Left colon (tissue), 2 donors: Measurements from ENCODE around the gene PATE3. TPM values are rescaled to one million over a fixed set of nuclear protein-coding genes. Genes with fewer than 3 reads are reported as not detected.

Source experiments
- ATAC-seq: fragments of 200-7000 bp; cut with Tn5 transposase; one replicate; pipeline ENCODE4 v1.9.1; 2020; ENCODE audit warnings: mild to moderate bottlenecking, moderate library complexity
- DNase-seq, 2 donors: peaks; one replicate each; pipeline ENCODE4 v3.0.0-alpha.2; 2020
- intact Hi-C, 2 donors: fragments of 100-400 bp; cut with DNase I in 1 of 2; cut with micrococcal nuclease in 1 of 2; formaldehyde crosslinking; loops; one replicate each; pipeline versions ENCODE4 v1.11.2 to v1.14.0; 2022; cut with DNase I, micrococcal nuclease
- long read RNA-seq: library from polyadenylated mRNA; unstranded; transcript quantifications from one replicate; pipeline ENCODE4 v2.0.0, GENCODE V29; 2021
- total RNA-seq, 2 donors: library from RNA; stranded (reverse); fragmentation: NEBNext Ultra II Directional; extraction: Animal tissue kit (Norgen Biotek cat#: 25700); gene quantifications; one replicate each; pipeline ENCODE4 v1.2.1, GENCODE V29; 2021
- donor health status: DM: no; HTN: no; CAD: no.
- donor health status: DM: yes; HTN: yes; CAD: no.

The PATE3 gene, protein sequence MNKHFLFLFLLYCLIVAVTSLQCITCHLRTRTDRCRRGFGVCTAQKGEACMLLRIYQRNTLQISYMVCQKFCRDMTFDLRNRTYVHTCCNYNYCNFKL
- not detected for total RNA-seq
- long read RNA-seq: 0 reads

DNA sequence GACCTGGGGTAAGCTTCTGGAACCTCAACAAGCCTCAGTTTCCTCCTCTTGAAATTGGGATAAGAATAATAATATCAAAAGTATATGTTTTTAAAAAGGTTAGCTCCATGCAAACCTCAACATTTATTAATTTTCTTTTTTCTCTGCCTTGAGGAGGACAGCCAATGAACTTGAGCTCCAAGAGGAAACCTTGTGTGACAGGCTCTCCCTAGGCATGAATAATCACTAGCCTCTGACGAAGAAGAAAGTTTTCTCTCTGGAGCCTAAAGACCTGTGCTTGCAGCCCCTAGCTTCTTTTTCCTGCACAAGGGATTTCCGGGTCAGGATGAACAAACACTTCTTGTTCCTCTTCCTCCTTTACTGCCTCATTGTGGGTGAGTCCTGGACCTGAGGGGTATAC, at the start of gene PATE3:
Gene PATE3 (plus strand): TSS at position 301 of the 400 bp plus-strand sequence. CDS start 25 bp downstream, at position 326.
- DNase-seq: no peak
- ATAC-seq: no peak
- intact Hi-C loops: no loop called here

- intact Hi-C loops: no loop called here
- ATAC-seq (no peak), DNase-seq (no peak)
Measured at GRCh38 chr11:125740617-125741016, 47.3 kb upstream of the PATE3 start.

DNA sequence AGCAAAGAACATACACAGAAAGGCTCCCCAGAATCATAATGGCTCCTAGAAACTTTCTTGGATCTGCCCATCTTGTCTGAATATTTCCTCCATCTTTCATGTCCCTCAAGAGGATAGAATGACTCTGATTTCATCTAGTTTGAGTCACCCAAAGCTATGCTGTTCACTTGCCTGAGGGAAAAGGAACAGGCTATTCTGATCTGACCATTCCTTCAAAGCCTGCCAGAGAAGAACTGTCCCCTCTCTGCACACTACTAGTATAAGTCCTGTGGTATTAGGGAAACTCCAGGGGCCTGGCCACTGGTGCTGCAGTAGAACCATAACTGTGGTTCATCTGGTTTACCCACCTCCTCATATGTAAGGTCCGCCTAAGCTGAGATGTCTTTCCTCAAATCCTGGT, 44.2 kb upstream of the PATE3 start:
- ATAC-seq (no peak), DNase-seq (no peak)
- intact Hi-C loops: no loop called here

GRCh38 chr11:125745979-125746378, 41.9 kb upstream of the PATE3 start, which contains the start of gene PATE1:
TSS of gene PATE1 (plus strand) at chr11:125746279. CDS start at chr11:125746305, 26 bp downstream.
- intact Hi-C loops: no loop called here
- ATAC-seq (no peak), DNase-seq (no peak)

DNA sequence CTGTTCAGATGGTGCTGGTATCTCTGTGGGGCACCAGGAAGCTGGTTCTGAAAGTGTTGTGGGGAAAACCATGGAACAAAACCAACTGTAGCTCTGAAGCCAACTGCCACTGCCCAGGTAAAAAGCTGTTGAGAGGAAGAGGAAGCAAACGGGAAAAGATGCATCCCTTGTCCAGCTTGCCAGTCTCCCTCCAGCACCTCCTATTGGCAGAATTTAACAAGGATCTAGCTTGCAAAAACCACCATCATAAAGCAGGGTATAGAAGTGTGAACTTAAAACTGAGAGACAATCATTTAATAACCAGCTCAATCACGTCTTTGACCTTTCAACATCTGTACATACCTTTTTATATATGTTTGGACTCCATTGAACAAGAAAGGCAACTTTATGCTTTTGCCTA, 37.3 kb upstream of the PATE3 start:
- intact Hi-C loops: no loop called here
- no peak for ATAC-seq
- no peak for DNase-seq

- DNase-seq: no peak
- no peak for ATAC-seq
- intact Hi-C loops: no loop called here
Measured at GRCh38 chr11:125756050-125756449, 31.9 kb upstream of the PATE3 start.

GRCh38 chr11:125762445-125762844, 25.5 kb upstream of the PATE3 start:
- DNase-seq (no peak), ATAC-seq (no peak)
- intact Hi-C loops: no loop called here

DNA sequence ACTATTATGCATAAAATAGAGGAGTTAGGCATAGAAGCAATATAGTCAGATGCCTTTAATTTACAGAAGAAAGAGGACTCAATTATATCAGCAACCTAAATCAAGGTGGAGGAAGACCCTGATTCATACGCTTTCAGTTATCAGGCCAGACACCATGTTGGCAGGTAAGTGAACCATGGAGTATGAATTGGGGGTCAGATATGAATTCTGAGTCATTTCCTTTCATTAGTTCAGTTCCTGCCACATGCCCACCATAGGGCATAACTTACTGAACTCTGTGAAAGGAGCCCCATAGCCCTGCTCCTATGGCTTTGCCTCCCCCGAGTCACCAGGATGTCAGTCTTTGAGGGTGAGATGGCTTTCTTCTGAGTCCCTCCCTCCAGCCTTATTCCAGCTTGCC, 24.4 kb upstream of the PATE3 start:
- intact Hi-C loops: no loop called here
- DNase-seq: no peak
- no peak for ATAC-seq

- intact Hi-C loops: no loop called here
- no peak for ATAC-seq
- no peak for DNase-seq
Measured at GRCh38 chr11:125766251-125766650, 21.7 kb upstream of the PATE3 start.

DNA sequence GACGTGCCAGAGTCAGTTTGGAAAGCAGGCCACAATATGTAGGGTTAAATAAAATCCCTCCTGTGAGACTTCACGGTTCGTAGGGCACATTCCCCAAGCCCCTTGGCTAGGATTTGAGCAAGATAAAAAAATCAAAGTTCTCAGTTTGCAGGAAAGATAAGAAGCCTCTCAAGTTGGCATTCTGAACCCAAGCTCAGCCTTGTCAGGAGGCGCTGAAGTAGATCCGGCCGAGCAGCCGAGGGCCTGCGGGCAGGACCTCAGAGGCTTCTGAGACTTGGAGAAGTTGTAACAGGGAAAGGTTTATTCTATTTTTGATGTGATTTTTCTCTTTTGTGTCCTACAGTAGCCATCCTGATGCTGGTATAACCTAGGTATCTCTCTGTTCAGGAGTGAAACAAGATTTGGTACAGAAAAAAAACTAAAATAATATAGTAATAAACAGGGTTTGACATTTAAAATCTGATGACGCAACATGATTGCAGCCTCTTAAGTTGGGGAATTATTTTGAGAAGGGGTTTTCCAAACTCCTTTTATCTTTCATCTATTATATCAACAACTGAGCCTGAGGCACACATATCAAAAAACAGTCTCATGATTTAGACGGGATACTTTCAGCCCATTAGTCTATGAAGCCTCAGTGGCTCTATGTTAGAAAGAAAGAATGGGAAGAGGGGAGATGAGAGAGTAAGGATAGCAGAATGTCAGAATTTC, 19.4 kb upstream of the PATE3 start:
- DNase-seq (no peak), ATAC-seq (no peak)
- intact Hi-C loops: no loop called here

- ATAC-seq: no peak
- intact Hi-C loops: no loop called here
- no peak for DNase-seq
Measured at GRCh38 chr11:125770583-125770982, 17.3 kb upstream of the PATE3 start.

DNA sequence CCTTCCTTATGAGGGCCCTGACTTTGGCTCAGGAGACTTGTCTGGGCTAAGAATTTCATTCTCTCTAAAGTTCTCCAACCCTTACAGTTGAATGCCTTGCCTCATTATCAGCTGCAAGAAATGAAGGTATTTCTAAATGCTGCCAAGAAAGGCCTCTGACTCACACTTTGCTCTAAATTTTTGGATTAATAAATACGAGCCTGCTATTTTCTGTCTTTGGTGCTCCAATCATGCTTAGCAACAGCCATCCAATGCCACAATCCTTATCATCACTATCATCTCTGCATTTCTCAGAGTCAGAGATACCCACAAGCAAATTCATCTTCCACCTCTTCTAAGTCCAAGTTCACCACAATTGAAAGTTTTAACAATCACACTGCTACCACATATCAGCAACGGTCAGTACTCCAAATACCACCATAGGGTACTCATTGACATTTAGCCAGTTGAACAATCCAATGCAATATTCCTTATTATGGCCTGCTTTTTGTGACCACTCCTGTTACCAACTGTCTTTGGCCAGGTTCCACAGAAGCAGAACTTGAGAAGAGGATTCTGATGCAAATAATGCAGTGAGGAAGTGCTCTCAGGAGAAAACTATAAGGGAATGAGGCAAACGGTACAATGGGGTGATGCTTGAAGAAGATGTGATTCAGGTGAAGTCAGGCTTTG, 15.0 kb upstream of the PATE3 start:
- DNase-seq: no peak
- ATAC-seq: no peak
- intact Hi-C loops: no loop called here

DNA sequence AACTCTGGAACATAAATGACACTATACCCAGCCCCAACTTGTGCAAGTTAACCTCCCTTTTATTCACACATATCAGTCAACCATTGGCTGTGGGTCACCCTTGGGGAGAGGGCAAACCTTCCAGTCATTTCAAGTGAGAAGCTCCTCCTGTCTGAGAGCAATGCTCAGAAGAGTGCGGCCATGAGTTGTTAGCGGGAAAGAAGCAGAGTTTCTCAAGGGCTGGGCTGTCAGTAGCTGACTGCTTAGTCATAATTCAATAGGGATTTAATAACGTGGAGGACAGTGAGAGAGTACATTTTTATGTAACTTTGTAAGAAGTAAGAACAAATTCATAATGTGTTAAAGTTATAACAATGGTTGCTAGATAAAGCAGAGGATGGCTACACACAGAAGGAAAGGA, 14.4 kb upstream of the PATE3 start:
- intact Hi-C loops: no loop called here
- ATAC-seq: no peak
- DNase-seq: no peak

DNA sequence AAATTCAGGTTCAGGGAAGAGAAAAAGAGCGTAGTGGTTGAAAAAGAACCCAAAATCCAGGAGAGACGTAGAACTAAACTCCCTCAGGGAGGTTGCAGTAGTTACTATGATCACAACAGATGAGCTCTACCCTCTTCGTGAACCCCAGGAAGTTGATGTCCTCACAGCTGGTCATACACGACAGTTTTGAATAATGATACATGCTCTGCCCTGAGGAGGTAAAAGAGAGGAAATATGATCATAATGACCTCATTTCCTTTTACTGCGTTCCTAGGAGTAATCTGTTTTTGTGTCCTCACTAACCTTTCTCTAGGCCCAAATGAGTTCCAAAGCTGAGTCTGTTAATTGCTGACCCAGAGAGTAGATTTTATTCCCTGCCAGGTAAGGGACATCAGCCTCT, 10.6 kb upstream of the PATE3 start:
- ATAC-seq (no peak), DNase-seq (no peak)
- intact Hi-C loops: no loop called here

- ATAC-seq: no peak
- intact Hi-C loops: no loop called here
Measured at GRCh38 chr11:125778728-125779127, 9.2 kb upstream of the PATE3 start, which contains the start of gene PATE2. TSS of gene PATE2 (minus strand) at chr11:125778828. CDS start at chr11:125778773, 55 bp downstream.

DNA sequence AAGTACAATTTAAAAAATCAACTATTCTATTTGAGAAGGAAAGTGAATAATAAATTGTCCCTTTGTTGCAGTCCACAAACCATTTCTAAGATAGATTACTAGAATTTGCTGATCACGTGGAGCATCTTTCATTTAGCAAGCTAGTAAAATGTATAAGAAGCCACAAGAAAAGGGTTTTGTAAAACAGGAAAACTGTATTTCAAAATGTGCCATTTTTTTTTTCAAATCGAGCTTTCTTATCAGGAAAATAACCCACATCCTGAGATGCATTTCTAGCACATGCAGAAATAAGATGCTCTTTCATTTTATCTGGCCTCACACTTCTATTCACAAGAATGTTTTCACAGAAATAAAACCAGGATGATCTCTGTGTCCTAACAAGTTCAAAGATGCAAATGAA, 3.2 kb upstream of the PATE3 start:
- intact Hi-C loops: no loop called here
- DNase-seq (no peak), ATAC-seq (no peak)

More at GRCh38 chr11:125778728-125779127, 9.2 kb upstream of the PATE3 start, which contains the start of gene PATE2:
- DNase-seq: no peak

DNA sequence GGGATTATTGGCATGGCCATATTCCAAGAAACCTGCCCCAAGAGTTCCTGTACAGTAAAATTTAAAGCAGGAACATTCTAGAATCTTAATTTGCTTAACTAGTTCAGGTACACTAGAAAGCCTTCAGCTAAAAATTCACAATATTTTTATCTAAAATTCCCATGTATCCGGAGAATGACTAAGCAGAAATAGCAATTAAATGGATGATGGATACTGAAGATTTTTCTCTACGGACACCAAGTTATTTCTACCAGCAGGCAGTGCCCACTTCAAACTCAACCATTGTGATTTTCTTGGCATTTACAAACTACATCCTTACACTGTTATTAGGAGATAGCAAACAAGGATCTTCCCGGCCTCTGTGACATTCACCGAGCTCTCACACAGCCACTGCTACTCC, 2.9 kb downstream of the PATE3 start:
- DNase-seq: no peak
- intact Hi-C loops: no loop called here
- no peak for ATAC-seq

DNA sequence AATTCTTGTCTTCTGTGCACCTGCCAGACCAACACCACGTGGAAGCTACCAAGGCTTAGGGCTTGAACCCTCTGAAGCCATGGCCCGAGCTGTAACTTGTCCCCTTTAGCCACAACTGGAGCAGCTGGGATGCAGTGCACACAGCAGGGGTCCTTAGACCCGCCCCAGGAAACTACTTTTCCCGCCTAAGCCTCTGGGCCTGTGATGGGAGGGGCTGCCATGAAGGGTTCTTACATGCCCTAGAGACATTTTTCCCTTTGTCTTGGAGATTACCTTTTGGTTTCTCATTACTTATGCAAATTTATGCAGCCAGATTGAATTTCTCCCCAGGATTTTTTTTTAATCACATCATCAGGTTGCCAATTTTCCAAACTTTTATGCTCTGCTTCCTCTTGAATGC, 9.7 kb downstream of the PATE3 start:
- intact Hi-C loops: no loop called here
- DNase-seq: no peak

GRCh38 chr11:125799808-125800207, 11.9 kb downstream of the PATE3 start:
- ATAC-seq (no peak), DNase-seq (no peak)
- intact Hi-C loops: no loop called here

More for the DNA sequence above, 9.7 kb downstream of the PATE3 start:
- ATAC-seq: no peak

DNA sequence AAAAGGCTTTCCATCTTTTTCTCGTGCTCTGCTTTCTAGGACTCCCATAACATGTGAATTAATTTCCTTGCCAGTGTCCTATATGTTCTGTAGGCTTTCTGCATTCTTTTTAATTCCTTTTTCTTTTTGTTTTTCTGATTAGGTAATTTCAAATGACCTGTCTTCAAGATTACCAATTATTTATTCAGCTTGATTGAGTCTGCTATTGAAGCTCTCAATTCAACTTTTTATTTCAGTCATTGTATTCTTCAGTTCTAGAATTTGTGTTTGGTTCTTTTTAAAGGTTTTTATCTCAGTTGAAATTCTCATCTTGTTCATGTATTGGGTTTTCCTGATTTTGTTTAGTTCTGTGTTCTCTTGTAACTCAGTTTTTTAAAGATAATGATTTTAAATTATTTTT, 14.5 kb downstream of the PATE3 start:
- ATAC-seq: no peak
- intact Hi-C loops: no loop called here
- no peak for DNase-seq
